ENCODE results near the gene WDR62.

DNA sequence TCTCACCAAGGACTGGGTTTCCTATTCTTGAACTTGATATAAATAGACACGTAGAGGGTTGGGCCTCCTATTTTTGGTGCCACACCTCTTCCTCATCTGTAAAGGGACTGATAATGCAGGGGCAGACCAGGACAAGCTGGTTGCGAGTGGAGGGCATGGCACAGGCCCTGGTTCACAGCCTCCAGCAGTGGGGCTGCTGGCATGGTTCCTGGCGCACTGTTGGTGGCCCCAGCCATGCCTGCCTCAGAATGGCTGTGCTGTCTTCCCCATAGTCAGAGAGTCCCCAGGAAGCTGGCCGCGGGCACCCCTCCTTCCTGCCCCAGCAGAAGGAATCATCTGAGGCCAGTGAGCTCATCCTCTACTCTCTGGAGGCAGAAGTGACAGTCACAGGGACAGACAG, 45.8 kb downstream of the WDR62 start:
- TF ChIP-seq, protein P1, sequence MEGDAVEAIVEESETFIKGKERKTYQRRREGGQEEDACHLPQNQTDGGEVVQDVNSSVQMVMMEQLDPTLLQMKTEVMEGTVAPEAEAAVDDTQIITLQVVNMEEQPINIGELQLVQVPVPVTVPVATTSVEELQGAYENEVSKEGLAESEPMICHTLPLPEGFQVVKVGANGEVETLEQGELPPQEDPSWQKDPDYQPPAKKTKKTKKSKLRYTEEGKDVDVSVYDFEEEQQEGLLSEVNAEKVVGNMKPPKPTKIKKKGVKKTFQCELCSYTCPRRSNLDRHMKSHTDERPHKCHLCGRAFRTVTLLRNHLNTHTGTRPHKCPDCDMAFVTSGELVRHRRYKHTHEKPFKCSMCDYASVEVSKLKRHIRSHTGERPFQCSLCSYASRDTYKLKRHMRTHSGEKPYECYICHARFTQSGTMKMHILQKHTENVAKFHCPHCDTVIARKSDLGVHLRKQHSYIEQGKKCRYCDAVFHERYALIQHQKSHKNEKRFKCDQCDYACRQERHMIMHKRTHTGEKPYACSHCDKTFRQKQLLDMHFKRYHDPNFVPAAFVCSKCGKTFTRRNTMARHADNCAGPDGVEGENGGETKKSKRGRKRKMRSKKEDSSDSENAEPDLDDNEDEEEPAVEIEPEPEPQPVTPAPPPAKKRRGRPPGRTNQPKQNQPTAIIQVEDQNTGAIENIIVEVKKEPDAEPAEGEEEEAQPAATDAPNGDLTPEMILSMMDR (conservative IDR thresholded peaks at IDR 0.05), result no peak
- TF ChIP-seq EZH2 (IDR thresholded peaks at IDR 0.05; ENCODE audit: low read depth), result no peak

All from PC-9 (cell line).